WTC11 (cell line): ENCODE data around the gene ABCC4. TPM values are rescaled to one million over a fixed set of nuclear protein-coding genes. Genes with fewer than 3 reads are reported as not detected.

Source experiments
- ATAC-seq: fragments of 200-7000 bp; cut with Tn5 transposase; 2 replicates; pipeline ENCODE4 v1.10.0; 2021; ENCODE audit warnings: mild to moderate bottlenecking, moderate library complexity
- CTCF ChIA-PET: fragments of 300-600 bp; sonication (Branson Sonifier 250); formaldehyde crosslinking; loops from one replicate; lab custom pipeline; 2021; ENCODE audit warnings: antibody characterized with exemption; lab: Charles Lee
- POLR2A ChIA-PET: fragments of 350-600 bp; sonication (Branson Sonifier 250); formaldehyde crosslinking; loops from one replicate; lab custom pipeline; 2021; ENCODE audit warnings: antibody characterized with exemption; lab: Charles Lee
- DNase-seq: peaks from one replicate; pipeline ENCODE4 v3.0.0; 2021; ENCODE audit warnings: low spot score
- H3K27ac Mint-ChIP-seq: 2 replicates; pipeline ENCODE4 v1.8.0; 2021; ENCODE audit warnings: mixed read lengths
- H3K27me3 Mint-ChIP-seq: 2 replicates; pipeline ENCODE4 v1.8.0; 2021; ENCODE audit warnings: low read depth, mild to moderate bottlenecking, moderate library complexity, mixed read lengths
- H3K36me3 Mint-ChIP-seq: 2 replicates; pipeline ENCODE4 v1.8.0; 2021; ENCODE audit warnings: mixed read lengths
- H3K4me1 Mint-ChIP-seq: 2 replicates; pipeline ENCODE4 v1.8.0; 2022; ENCODE audit warnings: mixed read lengths
- H3K4me3 Mint-ChIP-seq: 2 replicates; pipeline ENCODE4 v1.8.0; 2021; ENCODE audit warnings: mild to moderate bottlenecking, moderate library complexity, mixed read lengths
- H3K9me3 Mint-ChIP-seq: 2 replicates; pipeline ENCODE4 v1.8.0; 2021; ENCODE audit warnings: mixed read lengths
- ATF2 ChIP-seq: sonication (generic); formaldehyde crosslinking; IDR thresholded peaks from 2 replicates; pipeline ENCODE4 v1.8.1; 2022; ENCODE audit warnings: low read depth, missing genetic modification reagents, borderline replicate concordance
- CREB1 ChIP-seq: sonication (generic); formaldehyde crosslinking; IDR thresholded peaks from 2 replicates; pipeline ENCODE4 v1.8.0; 2023; ENCODE audit warnings: mild to moderate bottlenecking, missing genetic modification reagents
- ELF4 ChIP-seq: sonication (generic); formaldehyde crosslinking; IDR thresholded peaks from 2 replicates; pipeline ENCODE4 v1.8.1; 2022; ENCODE audit warnings: low read depth, mild to moderate bottlenecking, moderate library complexity, missing genetic modification reagents
- EMX1 ChIP-seq: fragments of 250-450 bp; sonication (Bioruptor Pico); IDR thresholded peaks from 2 replicates; pipeline ENCODE4 v1.8.0; 2021; ENCODE audit warnings: mild to moderate bottlenecking
- IRF2 ChIP-seq: sonication (generic); formaldehyde crosslinking; IDR thresholded peaks from 2 replicates; pipeline ENCODE4 v1.8.0; 2022; ENCODE audit warnings: low read depth, missing genetic modification reagents, borderline replicate concordance
- JAZF1 ChIP-seq: fragments of 250-450 bp; sonication (Bioruptor Pico); IDR thresholded peaks from 2 replicates; pipeline ENCODE4 v1.9.0; 2021; ENCODE audit warnings: moderate library complexity, mild to moderate bottlenecking, inconsistent platforms
- MXD4 ChIP-seq: fragments of 250-450 bp; sonication (Bioruptor Pico); IDR thresholded peaks from 2 replicates; pipeline ENCODE4 v1.8.0; 2021; ENCODE audit warnings: mild to moderate bottlenecking, moderate library complexity, borderline replicate concordance
- NFATC4 ChIP-seq: fragments of 250-450 bp; sonication (Bioruptor Pico); IDR thresholded peaks from 2 replicates; pipeline ENCODE4 v1.9.0; 2021; ENCODE audit warnings: mild to moderate bottlenecking
- NFE2L1 ChIP-seq: sonication (generic); formaldehyde crosslinking; IDR thresholded peaks from 2 replicates; pipeline ENCODE4 v1.8.1; 2023; ENCODE audit warnings: missing genetic modification reagents
- NR3C1 ChIP-seq: sonication (generic); formaldehyde crosslinking; conservative IDR thresholded peaks from 2 replicates; pipeline ENCODE4 v1.8.1; 2023; ENCODE audit warnings: low read depth, mild to moderate bottlenecking, missing genetic modification reagents
- PRRX2 ChIP-seq: fragments of 250-450 bp; sonication (Bioruptor Pico); IDR thresholded peaks from 2 replicates; pipeline ENCODE4 v1.8.0; 2021; ENCODE audit warnings: mild to moderate bottlenecking
- RELA ChIP-seq: sonication (generic); formaldehyde crosslinking; IDR thresholded peaks from 2 replicates; pipeline ENCODE4 v1.8.1; 2022; ENCODE audit warnings: missing genetic modification reagents, mild to moderate bottlenecking, borderline replicate concordance
- RORB ChIP-seq: fragments of 250-450 bp; sonication (Bioruptor Pico); IDR thresholded peaks from 2 replicates; pipeline ENCODE4 v1.9.0; 2021; ENCODE audit warnings: mild to moderate bottlenecking
- SP1 ChIP-seq: sonication (generic); formaldehyde crosslinking; conservative IDR thresholded peaks from 2 replicates; pipeline ENCODE4 v1.8.1; 2022; ENCODE audit warnings: missing genetic modification reagents
- TEAD1 ChIP-seq: sonication (generic); formaldehyde crosslinking; IDR thresholded peaks from 2 replicates; pipeline ENCODE4 v1.8.0; 2022; ENCODE audit warnings: mild to moderate bottlenecking, missing genetic modification reagents
- USF1 ChIP-seq: sonication (generic); formaldehyde crosslinking; IDR thresholded peaks from 2 replicates; pipeline ENCODE4 v1.8.0; 2022; ENCODE audit warnings: mild to moderate bottlenecking, missing genetic modification reagents
- ZBTB21 ChIP-seq: sonication (generic); formaldehyde crosslinking; IDR thresholded peaks from 2 replicates; pipeline ENCODE4 v1.8.1; 2023; ENCODE audit warnings: mild to moderate bottlenecking, missing genetic modification reagents, borderline replicate concordance
- ZNF263 ChIP-seq: sonication (generic); formaldehyde crosslinking; IDR thresholded peaks from 2 replicates; pipeline ENCODE4 v1.8.1; 2022; ENCODE audit warnings: low read depth, mild to moderate bottlenecking, moderate library complexity, missing genetic modification reagents
- ZNF396 ChIP-seq: fragments of 250-450 bp; sonication (Bioruptor Pico); IDR thresholded peaks from 2 replicates; pipeline ENCODE4 v1.8.0; 2021; ENCODE audit warnings: mild to moderate bottlenecking, moderate library complexity, borderline replicate concordance
- ZNF532 ChIP-seq: fragments of 250-450 bp; sonication (Bioruptor Pico); IDR thresholded peaks from 2 replicates; pipeline ENCODE4 v1.9.0; 2021; ENCODE audit warnings: mild to moderate bottlenecking, borderline replicate concordance
- total RNA-seq: library from RNA; stranded (reverse); gene quantifications from 3 replicates; pipeline ENCODE4 v1.2.3, GENCODE V29; 2021
- TF ChIP-seq, protein P1 (sequence below): sonication (generic); formaldehyde crosslinking; conservative IDR thresholded peaks from 2 replicates; pipeline ENCODE4 v1.8.1; 2023; ENCODE audit warnings: mild to moderate bottlenecking, low read depth, missing genetic modification reagents, moderate library complexity
- TF ChIP-seq, protein P2 (sequence below): sonication (generic); formaldehyde crosslinking; IDR thresholded peaks from 2 replicates; pipeline ENCODE4 v1.8.0; 2022; ENCODE audit warnings: mild to moderate bottlenecking, missing genetic modification reagents

ABCC4 gene
- total RNA-seq, 1 experiment from 2014 or later, result 7.2 TPM

- no peaks in the 10 kb centered on the region for H3K27me3 Mint-ChIP-seq
- no peak overlapping the region for H3K27ac Mint-ChIP-seq
- no peaks in the 10 kb centered on the region for H3K9me3 Mint-ChIP-seq
- TF ChIP-seq NFE2L1 (CRISPR knock-in tag), result no peak
- TF ChIP-seq, protein P1, sequence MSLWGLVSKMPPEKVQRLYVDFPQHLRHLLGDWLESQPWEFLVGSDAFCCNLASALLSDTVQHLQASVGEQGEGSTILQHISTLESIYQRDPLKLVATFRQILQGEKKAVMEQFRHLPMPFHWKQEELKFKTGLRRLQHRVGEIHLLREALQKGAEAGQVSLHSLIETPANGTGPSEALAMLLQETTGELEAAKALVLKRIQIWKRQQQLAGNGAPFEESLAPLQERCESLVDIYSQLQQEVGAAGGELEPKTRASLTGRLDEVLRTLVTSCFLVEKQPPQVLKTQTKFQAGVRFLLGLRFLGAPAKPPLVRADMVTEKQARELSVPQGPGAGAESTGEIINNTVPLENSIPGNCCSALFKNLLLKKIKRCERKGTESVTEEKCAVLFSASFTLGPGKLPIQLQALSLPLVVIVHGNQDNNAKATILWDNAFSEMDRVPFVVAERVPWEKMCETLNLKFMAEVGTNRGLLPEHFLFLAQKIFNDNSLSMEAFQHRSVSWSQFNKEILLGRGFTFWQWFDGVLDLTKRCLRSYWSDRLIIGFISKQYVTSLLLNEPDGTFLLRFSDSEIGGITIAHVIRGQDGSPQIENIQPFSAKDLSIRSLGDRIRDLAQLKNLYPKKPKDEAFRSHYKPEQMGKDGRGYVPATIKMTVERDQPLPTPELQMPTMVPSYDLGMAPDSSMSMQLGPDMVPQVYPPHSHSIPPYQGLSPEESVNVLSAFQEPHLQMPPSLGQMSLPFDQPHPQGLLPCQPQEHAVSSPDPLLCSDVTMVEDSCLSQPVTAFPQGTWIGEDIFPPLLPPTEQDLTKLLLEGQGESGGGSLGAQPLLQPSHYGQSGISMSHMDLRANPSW (CRISPR knock-in tag), result no peak
- H3K4me3 Mint-ChIP-seq, result no peak overlapping the region
- DNase-seq, result no peak
- H3K4me1 Mint-ChIP-seq, result no peaks in the 10 kb centered on the region
- ChIA-PET POLR2A (no interaction called here), CTCF (interaction anchor here (1.6 to 2.1 kb wide), 3 partner anchors 36 to 177 kb away, joined by 5 to 9 read pairs (median 6); no protein-coding TSS in a partner anchor)
- H3K36me3 Mint-ChIP-seq, result no peaks in the 10 kb centered on the region
- no peak for ATAC-seq
Observed at GRCh38 chr13:95226932-95227695, 74.1 kb downstream of the ABCC4 start.

GRCh38 chr13:95226476-95226875 is 74.8 kb downstream of the ABCC4 start:
- no peak overlapping the region for H3K4me3 Mint-ChIP-seq
- ATAC-seq (no peak), DNase-seq (no peak)
- H3K27me3 Mint-ChIP-seq, result no peaks in the 10 kb centered on the region
- no peak overlapping the region for H3K27ac Mint-ChIP-seq
- no peaks in the 10 kb centered on the region for H3K9me3 Mint-ChIP-seq
- H3K4me1 Mint-ChIP-seq, result no peaks in the 10 kb centered on the region
- ChIA-PET POLR2A (no interaction called here), CTCF (interaction anchor here (1.6 to 2.1 kb wide), 3 partner anchors 35 to 178 kb away, joined by 5 to 9 read pairs (median 6); no protein-coding TSS in a partner anchor)
- no peaks in the 10 kb centered on the region for H3K36me3 Mint-ChIP-seq
- TF ChIP-seq NR3C1 (CRISPR knock-in tag) (no peak), CREB1 (CRISPR knock-in tag) (no peak), JAZF1 (CRISPR knock-in tag) (no peak), SP1 (CRISPR knock-in tag) (no peak), ATF2 (CRISPR knock-in tag) (no peak), ELF4 (CRISPR knock-in tag) (no peak)

DNA sequence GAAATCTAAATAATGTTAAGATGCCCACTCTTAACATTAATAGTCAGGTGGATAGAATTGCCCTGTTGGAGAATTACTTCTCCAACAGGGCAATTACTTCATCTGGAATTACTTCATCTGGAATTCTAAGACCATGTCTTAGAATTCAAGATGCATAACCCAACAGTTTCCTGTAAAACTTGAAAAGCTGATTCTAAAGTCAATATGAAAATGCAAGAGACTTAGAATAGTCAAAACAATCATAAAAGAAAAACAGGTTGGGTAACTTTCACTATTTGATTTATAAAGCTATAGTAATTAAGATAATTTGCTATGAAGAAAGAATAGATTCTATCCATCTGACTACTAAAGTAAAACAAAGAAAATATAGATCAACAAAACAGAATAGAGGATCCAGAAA is 75.2 kb downstream of the ABCC4 start:
- DNase-seq (no peak), ATAC-seq (no peak)
- H3K27me3 Mint-ChIP-seq, result no peaks in the 10 kb centered on the region
- H3K4me1 Mint-ChIP-seq, result no peaks in the 10 kb centered on the region
- no peak overlapping the region for H3K27ac Mint-ChIP-seq
- no peak overlapping the region for H3K4me3 Mint-ChIP-seq
- H3K36me3 Mint-ChIP-seq, result no peaks in the 10 kb centered on the region
- CTCF ChIA-PET, result interaction anchor here (1.6 to 2.1 kb wide), 3 partner anchors 35 to 178 kb away, joined by 5 to 9 read pairs (median 6); no protein-coding TSS in a partner anchor
- POLR2A ChIA-PET, result no interaction called here
- H3K9me3 Mint-ChIP-seq, result no peaks in the 10 kb centered on the region
- TF ChIP-seq, protein P2, sequence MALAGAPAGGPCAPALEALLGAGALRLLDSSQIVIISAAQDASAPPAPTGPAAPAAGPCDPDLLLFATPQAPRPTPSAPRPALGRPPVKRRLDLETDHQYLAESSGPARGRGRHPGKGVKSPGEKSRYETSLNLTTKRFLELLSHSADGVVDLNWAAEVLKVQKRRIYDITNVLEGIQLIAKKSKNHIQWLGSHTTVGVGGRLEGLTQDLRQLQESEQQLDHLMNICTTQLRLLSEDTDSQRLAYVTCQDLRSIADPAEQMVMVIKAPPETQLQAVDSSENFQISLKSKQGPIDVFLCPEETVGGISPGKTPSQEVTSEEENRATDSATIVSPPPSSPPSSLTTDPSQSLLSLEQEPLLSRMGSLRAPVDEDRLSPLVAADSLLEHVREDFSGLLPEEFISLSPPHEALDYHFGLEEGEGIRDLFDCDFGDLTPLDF (CRISPR knock-in tag), result no peak
- TF ChIP-seq JAZF1 (CRISPR knock-in tag) (no peak), MXD4 (no peak), PRRX2 (CRISPR knock-in tag) (no peak), TEAD1 (CRISPR knock-in tag) (no peak), RORB (CRISPR knock-in tag) (no peak), RELA (CRISPR knock-in tag) (no peak), ZBTB21 (CRISPR knock-in tag) (no peak), ZNF263 (CRISPR knock-in tag) (no peak), NFATC4 (no peak), ZNF532 (no peak), EMX1 (no peak), IRF2 (CRISPR knock-in tag) (no peak), ZNF396 (CRISPR knock-in tag) (no peak), USF1 (no peak)
